ENCODE measurements around the gene ITIH1.

DNA sequence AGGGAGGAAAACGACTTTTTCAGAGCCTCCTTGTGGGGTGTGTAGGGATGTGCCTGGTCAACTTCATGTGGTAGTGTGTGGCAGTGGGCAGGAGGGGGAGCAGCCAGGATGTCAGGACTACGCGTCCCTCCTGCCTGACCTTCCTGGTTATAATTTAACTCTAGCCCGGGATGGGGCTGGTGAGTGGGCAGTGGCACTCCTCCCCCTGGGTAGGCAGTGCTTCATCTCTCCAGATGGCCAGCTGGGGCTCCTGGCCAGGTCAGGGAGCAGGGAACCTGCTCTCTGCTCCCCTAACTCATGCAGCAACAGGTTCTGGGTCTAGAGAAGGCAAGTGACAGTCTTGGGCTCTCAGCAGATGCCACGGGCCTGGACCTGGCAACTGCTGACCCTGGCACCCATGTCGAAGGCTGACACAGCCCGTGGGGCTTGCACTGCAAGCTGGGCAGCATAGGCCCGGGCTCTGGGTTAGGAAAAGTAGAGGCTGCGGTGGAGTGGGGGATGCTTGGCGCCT is 50.5 kb downstream of the ITIH1 start:
- TF ChIP-seq CTCF (IDR thresholded peaks at IDR 0.05): no peak
- no peak for TF ChIP-seq MAX (IDR thresholded peaks at IDR 0.05)

Data from A549 (cell line).